Uterus (tissue), 4 donors: ENCODE data around the gene ANKRD11. TPM values are rescaled to one million over a fixed set of nuclear protein-coding genes. Genes with fewer than 3 reads are reported as not detected.
"Not testable (repeated sequence)": the region's sequence is repeated elsewhere in the genome, so short reads cannot be mapped to it uniquely, and the experiment has no call there.

Source experiments
- DNase-seq, 2 donors: peaks; one replicate each; pipeline ENCODE4 v3.0.0-alpha.2; 2019 to 2020
- H3K27ac ChIP-seq, 2 donors: fragments of 200-600 bp; sonication (generic); 1 replicate in 1 of 2; 2 replicates in 1 of 2; pipeline ENCODE4 v1.5.1; 2016 to 2018
- H3K27me3 ChIP-seq, 2 donors: fragments of 200-600 bp; sonication (generic); one replicate each; pipeline ENCODE4 v1.5.1; 2018 to 2019; ENCODE audit warnings: control low read depth in 1 of 2
- H3K36me3 ChIP-seq, 2 donors: fragments of 200-600 bp; sonication (generic); one replicate each; pipeline ENCODE4 v1.5.1; 2019; ENCODE audit warnings: control low read depth in 1 of 2
- H3K4me1 ChIP-seq, 2 donors: fragments of 200-600 bp; sonication (generic); one replicate each; pipeline ENCODE4 v1.5.1; 2018 to 2019; ENCODE audit warnings: control low read depth in 1 of 2
- H3K4me3 ChIP-seq, 2 donors: fragments of 200-600 bp; sonication (generic); 1 replicate in 1 of 2; 2 replicates in 1 of 2; pipeline ENCODE4 v1.5.1; 2018 to 2019; ENCODE audit warnings: mild to moderate bottlenecking in 1 of 2
- H3K9me3 ChIP-seq, 2 donors: fragments of 200-600 bp; sonication (generic); one replicate each; pipeline ENCODE4 v1.5.1; 2019; ENCODE audit warnings: control low read depth in 1 of 2
- CTCF ChIP-seq, 4 experiments: fragments of 200-600 bp in 2 of 4; fragments of 450-650 bp in 2 of 4; sonication (generic) in 2 of 4; IDR thresholded peaks; one replicate each; pipeline ENCODE4 v1.5.1; 2016 to 2019; ENCODE audit warnings: antibody characterized with exemption in 4 of 4, mild to moderate bottlenecking in 2 of 4, moderate library complexity in 1 of 4
- POLR2A ChIP-seq, 2 donors: fragments of 450-650 bp; IDR thresholded peaks; one replicate each; pipeline ENCODE4 v1.6.1; 2016; ENCODE audit warnings: antibody characterized with exemption in 2 of 2, mild to moderate bottlenecking in 1 of 2, moderate library complexity in 1 of 2
- intact Hi-C: fragments of 100-400 bp; cut with DNase I; formaldehyde crosslinking; loops from one replicate; pipeline ENCODE4 v1.15.1; 2023; ENCODE audit warnings: low total_unique reads
- total RNA-seq, 4 donors: library from RNA; depleted of rRNA in 3 of 4; stranded (reverse); fragments of >200 nt in 3 of 4; gene quantifications; one replicate each; pipeline versions ENCODE4 v1.1.0 to v1.2.4, GENCODE V29; 2014 to 2023
- donor health status: DM: yes; HTN: yes; CAD: no.

Gene ANKRD11
- total RNA-seq, 4 donors from 2014 or later, result 20.5 to 182 (median 45.5) TPM

- H3K4me1 ChIP-seq, result peaks cover 4 to 19% of the 10 kb centered on the region in 2 donors
- H3K27ac ChIP-seq, result peak overlapping the region; percentile 45 to 58
- no peaks in the 10 kb centered on the region for H3K9me3 ChIP-seq
- no peak for TF ChIP-seq POLR2A (IDR thresholded peaks at IDR 0.05)
- TF ChIP-seq CTCF (IDR thresholded peaks at IDR 0.05), result no peak
- H3K36me3 ChIP-seq, result no peaks in the 10 kb centered on the region
- DNase-seq, result no peak
- H3K27me3 ChIP-seq, result no peaks in the 10 kb centered on the region
- H3K4me3 ChIP-seq, result no peak overlapping the region
- intact Hi-C loops, result no loop called here
Observed at GRCh38 chr16:89442588-89442987, 47.8 kb downstream of the ANKRD11 start.

- no peak for TF ChIP-seq POLR2A (IDR thresholded peaks at IDR 0.05)
- TF ChIP-seq CTCF (IDR thresholded peaks at IDR 0.05), result no peak
- Histone ChIP-seq H3K27ac (no peak overlapping the region), H3K27me3 (no peaks in the 10 kb centered on the region), H3K9me3 (no peaks in the 10 kb centered on the region), H3K36me3 (no peaks in the 10 kb centered on the region), H3K4me1 (peaks cover 5 to 13% of the 10 kb centered on the region in 2 donors), H3K4me3 (no peak overlapping the region)
- DNase-seq, result no peak
- intact Hi-C loops, result no loop called here
Observed at GRCh38 chr16:89439659-89440058, 50.7 kb downstream of the ANKRD11 start.

- H3K27me3 ChIP-seq, result no peaks in the 10 kb centered on the region
- DNase-seq, result no peak
- H3K9me3 ChIP-seq, result no peaks in the 10 kb centered on the region
- TF ChIP-seq CTCF (IDR thresholded peaks at IDR 0.05), result no peak
- TF ChIP-seq POLR2A (IDR thresholded peaks at IDR 0.05), result no peak
- H3K27ac ChIP-seq, result no peak overlapping the region
- no peak overlapping the region for H3K4me3 ChIP-seq
- H3K36me3 ChIP-seq, result no peaks in the 10 kb centered on the region
- peaks cover 6 to 14% of the 10 kb centered on the region in 2 donors for H3K4me1 ChIP-seq
- intact Hi-C loops, result no loop called here
Observed at GRCh38 chr16:89437991-89438390, 52.4 kb downstream of the ANKRD11 start.

- H3K36me3 ChIP-seq, result no peaks in the 10 kb centered on the region
- no peak overlapping the region for H3K27ac ChIP-seq
- H3K27me3 ChIP-seq, result no peaks in the 10 kb centered on the region
- peaks cover 1 to 16% of the 10 kb centered on the region in 2 donors for H3K4me1 ChIP-seq
- TF ChIP-seq POLR2A (IDR thresholded peaks at IDR 0.05), result no peak
- TF ChIP-seq CTCF (IDR thresholded peaks at IDR 0.05), result no peak
- no peak overlapping the region for H3K4me3 ChIP-seq
- DNase-seq, result no peak
- no peaks in the 10 kb centered on the region for H3K9me3 ChIP-seq
- intact Hi-C loops, result no loop called here
Observed at GRCh38 chr16:89437251-89437987, 52.9 kb downstream of the ANKRD11 start.

DNA sequence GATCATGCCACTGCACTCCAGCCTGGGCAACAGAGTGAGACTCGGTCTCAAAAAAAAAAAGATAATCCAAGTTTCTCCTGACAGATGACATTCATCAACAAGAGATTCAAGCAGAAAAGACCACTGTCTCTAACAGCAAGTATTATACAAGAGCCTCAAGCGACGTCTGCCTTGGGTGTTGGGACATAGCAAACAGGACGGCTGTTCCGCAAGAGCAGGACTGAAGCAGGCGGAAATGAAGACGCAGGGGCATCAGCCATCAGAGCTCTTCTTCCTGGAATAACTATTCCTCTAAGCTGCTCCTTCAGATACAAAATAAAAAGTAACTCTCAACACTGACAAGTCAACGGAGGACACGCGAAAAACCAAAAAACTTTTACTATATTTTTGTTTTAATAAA lies 54.0 kb downstream of the ANKRD11 start:
- Histone ChIP-seq H3K27ac (no peak overlapping the region), H3K27me3 (no peaks in the 10 kb centered on the region), H3K4me3 (no peak overlapping the region), H3K9me3 (no peaks in the 10 kb centered on the region), H3K4me1 (peaks cover 5 to 15% of the 10 kb centered on the region in 2 donors), H3K36me3 (no peaks in the 10 kb centered on the region)
- intact Hi-C loops, result no loop called here
- TF ChIP-seq POLR2A (IDR thresholded peaks at IDR 0.05), result no peak
- TF ChIP-seq CTCF (IDR thresholded peaks at IDR 0.05), result no peak
- DNase-seq, result no peak

DNA sequence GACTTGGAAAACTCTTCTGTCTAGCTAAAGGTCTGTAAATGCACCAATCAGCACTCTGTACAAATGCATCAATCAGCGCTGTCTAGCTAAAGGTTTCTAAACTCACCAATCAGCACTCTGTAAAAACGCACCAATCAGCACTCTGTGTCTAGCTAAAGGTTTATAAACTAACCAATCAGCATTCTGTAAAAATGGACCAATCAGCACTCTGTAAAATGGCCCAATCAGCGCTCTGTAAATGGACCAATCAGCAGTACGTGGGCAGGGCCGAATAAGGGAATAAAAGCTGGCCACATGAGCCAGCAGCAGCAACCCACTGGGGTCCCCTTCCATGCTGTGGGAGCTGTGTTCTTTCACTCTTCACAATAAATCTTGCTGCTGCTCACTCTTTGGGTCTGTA lies 55.3 kb downstream of the ANKRD11 start:
- H3K9me3 ChIP-seq, H3K27me3 ChIP-seq, DNase-seq, H3K4me3 ChIP-seq, H3K36me3 ChIP-seq, intact Hi-C loops, H3K27ac ChIP-seq: not testable (repeated sequence)
- peaks cover 5 to 15% of the 10 kb centered on the region in 2 donors for H3K4me1 ChIP-seq
